AG20443 (cell line): Measurements from ENCODE around the gene RGS2.

Experiments used
- DNase-seq: peaks from one replicate; pipeline ENCODE4 v3.0.0; 2012; ENCODE audit warnings: low spot score, mixed read lengths

The RGS2 gene

DNA sequence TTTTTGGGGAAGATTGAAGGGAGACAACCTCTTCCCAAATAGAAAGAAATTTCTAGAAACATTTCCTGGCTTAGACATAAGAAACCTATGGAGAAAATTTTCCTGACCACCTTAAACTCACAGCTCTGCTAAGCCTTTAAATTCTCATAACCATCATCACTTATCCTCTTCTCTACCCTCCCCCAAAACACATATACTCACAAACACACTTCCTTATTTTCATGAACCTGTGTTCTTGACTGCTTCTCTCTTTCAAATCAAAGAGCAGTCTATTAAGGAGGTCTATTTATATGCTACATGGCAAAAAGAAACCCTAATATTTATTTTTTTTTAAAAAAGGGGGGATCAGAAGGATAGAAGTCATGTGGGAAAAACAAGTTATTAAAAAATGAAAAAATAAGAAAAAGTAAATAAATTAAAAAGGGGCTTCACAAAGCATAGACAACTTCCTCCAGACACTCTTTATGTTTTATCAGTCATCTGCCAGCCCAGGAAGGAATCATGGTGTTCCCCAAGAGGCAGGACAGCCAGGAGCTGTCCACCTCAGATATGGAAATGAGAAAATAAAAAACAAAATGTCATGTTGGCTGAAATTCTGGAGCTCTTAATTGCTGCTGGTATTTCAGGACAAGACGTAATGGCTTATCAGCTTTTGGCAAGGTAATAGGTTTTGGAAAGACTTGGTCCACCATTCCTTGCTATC lies 12.8 kb upstream of the RGS2 start:
- DNase-seq = no peak

DNA sequence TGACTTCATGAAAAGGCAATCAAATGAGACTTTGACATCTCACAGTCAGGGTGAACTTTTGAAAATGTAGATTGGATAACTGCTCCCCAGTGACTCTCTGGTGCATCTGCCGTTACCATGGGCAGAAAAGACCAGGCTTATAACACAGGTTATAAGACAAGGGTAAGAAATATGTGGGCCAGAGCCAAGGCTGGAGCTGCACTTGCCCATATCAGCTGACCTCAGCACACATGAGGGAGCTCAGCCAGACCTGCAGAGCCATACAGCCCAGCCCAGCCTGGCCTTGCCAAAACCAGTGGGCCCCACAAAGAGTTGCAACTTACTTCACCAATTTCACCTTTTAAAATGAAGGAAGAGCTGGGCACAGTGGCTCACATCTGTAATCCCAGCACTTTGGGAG lies 11.7 kb upstream of the RGS2 start:
- no peak for DNase-seq

DNA sequence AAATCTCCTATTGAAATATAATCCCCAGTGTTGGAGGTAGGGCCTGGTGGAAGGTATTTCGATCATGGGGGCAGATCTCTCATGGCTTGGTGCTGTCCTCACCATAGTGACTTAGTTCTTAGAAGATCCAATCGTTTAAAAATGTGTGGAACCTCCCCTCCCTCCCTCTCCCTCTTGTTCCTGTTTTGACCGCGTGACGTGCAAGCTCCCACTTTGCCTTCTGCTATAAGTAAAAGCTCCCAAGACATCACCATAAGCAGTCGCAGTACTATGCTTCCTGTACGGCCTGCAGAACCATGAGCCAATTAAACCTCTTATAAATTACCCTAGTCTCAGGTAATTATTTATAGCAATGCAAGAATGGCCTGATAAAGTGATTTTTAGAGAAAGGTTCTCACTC lies 10.9 kb upstream of the RGS2 start:
- no peak for DNase-seq

DNA sequence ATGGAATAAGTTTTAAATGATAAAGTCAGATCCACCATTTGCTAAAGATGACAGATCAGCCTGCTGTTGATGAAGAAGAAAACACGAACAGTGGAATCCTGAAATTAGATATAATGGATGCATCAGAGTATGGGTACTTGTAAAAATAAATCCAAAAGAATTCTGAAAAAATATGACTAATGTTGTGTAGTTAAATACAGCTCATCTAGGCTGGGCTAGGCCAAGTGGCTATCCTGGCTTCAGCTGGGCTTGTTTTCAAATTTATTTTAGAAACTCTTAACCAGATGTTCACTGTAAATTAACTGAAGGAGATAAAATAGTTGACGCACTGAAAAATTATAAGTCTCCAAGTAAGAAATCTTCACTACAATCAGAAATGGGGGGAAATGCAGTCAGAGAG lies 7.4 kb upstream of the RGS2 start:
- peak; percentile 42 for DNase-seq

DNA sequence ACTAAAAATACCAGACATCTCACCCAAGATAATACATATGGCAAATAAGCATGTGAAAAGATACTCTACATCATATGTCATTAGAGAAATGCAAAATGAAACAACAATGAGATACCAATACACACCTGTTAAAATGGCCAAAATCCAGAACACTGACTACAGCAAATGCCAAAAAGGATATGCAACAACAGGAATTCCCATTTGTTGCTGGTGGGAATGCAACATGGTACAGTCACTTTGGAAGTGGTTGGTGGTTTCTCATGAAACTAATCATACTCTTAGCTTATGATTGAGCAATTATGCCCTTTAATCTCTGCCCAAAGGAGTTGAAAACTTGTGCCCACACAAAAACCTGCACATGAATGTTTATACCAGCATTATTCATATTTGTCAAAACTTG lies 6.4 kb upstream of the RGS2 start:
- no peak for DNase-seq

DNA sequence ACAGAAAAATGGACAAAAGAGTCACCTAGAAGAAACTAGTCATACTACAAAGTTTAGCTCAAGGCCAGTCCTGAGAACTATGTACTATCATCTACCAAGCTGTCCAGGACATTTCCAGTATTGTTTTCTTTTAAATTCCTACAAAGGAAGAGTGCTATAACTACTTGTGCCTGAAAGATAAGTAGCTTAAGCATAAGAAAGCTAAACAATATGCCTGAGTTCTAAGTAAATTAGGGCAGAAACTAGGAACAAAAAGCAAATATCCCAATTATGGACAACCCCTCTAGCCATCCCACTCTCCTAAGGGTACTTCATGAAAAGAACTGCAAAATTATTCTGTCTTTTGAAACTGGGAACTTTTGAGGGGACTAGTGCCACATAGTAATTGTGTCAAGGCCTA lies 5.3 kb upstream of the RGS2 start:
- DNase-seq = no peak

DNA sequence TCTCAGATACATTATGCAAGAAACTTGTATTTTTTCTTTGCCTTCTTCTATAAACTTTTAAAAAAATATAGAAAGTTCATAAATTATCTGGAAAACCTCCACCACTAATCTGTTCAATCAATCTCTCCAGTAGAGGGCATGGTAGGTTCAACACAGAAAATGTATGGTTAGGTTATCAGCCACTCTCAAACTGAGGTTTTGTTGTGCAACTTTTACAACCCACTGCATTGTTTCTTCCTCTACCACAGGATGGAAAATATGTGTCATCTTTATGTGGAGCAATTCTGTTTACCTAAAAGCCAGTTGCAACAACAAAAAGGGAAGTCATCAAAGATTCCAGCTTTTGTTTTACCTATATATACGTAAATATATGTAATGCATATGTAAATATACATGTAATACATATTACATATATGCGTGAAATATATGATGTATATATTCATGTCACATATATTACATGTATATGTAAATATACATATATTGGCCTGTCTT lies 3.0 kb upstream of the RGS2 start:
- DNase-seq = peak; percentile 71

DNA sequence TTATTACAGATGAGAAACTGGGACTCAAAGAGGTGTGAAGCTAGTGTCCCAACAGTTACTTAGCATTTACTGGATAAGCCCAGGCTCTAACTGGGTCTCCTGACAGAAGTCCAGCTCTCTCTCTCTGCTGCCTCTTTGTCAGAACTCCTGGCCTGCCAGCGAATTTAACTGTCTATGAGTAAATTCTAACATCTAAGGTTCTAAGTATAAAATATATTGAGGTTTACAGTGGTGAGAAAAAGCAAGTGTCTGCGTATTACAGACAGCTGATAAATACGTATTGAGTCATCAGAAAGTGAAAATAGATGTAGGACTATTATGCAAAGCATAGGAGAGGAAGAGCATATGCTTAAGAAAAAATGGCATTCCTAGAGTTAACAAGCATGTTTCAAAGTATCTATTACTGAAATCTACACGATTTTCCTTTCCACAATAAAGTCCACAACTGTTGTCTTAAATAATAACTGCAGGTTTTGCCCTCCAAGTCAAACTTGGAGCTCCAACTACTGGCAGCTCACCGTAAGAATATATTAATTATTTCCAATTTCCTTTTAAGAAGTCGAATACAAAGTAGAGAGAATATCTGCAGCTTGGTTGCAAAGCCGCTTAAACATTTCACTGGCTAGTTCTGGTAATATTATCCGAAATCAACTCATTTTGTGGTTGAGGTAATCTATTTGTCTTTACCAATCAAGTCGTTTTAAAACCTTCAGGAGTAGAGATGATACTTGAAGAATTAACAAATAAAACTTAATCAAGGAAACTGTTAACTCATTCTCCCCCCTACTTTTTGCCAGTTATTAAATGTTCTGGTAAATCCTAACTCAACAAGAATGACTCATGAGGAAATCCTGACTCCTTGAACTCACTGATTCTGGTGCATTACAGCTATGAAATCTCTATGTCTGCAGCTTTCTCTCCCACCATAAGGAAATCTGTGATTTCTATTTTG lies 1.4 kb upstream of the RGS2 start:
- DNase-seq = no peak

DNA sequence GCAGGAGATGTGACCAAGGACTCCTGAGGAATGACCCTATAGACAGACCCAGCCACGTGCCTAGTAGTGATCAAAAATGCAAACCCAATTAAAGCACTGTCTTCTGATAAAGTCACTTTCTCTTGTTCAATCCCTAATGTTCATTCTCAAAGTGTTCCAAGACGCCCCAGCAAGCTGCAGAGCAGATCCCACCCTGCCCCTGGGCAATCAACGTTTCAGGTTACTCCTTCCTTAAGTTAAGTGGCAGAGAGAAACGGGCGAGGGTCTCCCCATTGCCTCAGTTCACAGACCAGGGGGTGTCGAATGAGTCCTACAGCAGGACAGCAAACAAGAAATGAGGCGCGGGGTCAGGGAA lies 699 bp upstream of the RGS2 start:
- DNase-seq = no peak

DNA sequence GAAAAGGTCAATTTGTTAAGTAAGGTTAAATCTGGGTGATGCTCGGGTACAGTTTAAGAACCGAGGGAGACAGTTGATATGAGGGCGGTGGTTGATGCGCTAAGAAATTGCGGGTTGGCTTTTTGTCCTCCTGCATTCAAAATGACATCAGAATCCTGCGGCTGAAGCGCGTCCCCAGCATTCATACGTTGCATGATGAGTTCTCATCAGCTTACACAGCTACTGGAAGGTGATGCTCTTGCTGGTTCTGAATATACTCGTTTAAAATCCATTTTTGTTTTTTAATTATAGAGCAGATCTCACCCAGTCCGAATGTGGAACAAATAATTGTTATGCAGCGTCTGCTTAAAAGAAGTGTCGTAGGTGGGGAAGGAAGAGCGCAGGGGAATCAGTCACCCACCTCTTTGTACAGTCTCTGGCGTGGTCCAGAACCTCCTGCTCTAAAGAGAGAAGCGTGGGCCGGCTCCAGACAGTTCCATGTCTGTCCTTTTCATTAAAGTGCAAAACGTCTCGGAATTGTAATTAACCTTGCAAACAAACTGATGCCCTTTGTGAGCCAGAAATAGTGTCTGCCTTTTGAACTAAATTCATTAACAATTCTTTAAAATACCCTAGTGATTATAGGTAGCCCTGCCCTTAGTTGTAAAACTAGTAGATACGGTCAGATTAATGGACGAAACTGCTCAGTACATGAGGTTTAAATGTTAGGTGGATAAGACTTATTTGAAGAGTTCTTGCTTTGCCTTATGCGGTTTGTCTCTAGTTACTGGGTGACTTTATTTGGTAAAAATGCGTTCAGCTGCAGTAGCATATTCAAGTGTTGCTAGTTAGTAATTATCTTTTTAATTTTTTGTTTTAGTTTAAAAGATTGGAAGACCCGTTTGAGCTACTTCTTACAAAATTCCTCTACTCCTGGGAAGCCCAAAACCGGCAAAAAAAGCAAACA lies 741 bp downstream of the RGS2 start:
- peak; percentile 56 for DNase-seq

DNA sequence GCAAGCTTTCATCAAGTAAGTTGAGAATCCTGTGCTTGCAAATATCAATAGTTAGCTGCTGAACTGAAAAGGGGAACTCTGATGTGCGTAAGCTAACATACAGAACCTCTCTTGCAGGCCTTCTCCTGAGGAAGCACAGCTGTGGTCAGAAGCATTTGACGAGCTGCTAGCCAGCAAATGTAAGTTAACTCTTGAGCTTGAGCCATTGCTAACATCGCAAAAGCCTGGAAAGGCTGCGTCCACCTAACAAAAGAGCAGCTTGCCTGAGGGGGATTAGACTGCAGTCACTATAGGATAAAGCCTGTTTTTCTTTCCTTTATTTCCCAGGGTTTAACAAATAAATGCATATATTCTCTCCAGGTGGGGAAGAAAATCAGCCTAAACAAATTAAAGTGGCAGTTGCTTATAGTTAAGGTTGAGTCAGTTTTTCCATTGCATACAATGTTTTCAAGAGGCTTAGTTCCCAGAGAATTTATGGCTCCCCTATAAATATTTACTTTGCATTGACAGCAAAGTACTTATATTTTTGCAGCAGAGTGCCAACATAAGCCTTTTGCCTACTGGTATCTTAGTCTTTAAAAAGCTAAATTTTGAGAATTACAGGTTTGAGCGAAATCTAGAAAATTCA lies 1.5 kb downstream of the RGS2 start:
- no peak for DNase-seq

DNA sequence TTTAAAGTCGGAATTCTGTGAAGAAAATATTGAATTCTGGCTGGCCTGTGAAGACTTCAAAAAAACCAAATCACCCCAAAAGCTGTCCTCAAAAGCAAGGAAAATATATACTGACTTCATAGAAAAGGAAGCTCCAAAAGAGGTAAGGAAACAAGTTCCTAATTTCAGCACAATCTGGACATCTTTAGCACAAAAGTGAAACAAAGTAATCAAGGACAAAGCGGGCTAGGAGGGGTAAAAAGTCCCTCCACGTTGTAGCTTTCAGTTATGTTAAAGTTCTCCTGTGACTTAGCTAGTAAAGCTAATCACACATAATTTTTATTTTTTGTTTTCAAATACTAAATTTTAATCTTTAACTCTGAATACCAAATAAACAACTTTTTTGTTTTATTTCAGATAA lies 2.2 kb downstream of the RGS2 start:
- DNase-seq = no peak

DNA sequence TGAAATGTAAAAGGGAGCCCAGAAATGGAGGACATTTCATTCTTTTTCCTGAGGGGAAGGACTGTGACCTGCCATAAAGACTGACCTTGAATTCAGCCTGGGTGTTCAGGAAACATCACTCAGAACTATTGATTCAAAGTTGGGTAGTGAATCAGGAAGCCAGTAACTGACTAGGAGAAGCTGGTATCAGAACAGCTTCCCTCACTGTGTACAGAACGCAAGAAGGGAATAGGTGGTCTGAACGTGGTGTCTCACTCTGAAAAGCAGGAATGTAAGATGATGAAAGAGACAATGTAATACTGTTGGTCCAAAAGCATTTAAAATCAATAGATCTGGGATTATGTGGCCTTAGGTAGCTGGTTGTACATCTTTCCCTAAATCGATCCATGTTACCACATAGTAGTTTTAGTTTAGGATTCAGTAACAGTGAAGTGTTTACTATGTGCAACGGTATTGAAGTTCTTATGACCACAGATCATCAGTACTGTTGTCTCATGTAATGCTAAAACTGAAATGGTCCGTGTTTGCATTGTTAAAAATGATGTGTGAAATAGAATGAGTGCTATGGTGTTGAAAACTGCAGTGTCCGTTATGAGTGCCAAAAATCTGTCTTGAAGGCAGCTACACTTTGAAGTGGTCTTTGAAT lies 2.9 kb downstream of the RGS2 start:
- DNase-seq = no peak

DNA sequence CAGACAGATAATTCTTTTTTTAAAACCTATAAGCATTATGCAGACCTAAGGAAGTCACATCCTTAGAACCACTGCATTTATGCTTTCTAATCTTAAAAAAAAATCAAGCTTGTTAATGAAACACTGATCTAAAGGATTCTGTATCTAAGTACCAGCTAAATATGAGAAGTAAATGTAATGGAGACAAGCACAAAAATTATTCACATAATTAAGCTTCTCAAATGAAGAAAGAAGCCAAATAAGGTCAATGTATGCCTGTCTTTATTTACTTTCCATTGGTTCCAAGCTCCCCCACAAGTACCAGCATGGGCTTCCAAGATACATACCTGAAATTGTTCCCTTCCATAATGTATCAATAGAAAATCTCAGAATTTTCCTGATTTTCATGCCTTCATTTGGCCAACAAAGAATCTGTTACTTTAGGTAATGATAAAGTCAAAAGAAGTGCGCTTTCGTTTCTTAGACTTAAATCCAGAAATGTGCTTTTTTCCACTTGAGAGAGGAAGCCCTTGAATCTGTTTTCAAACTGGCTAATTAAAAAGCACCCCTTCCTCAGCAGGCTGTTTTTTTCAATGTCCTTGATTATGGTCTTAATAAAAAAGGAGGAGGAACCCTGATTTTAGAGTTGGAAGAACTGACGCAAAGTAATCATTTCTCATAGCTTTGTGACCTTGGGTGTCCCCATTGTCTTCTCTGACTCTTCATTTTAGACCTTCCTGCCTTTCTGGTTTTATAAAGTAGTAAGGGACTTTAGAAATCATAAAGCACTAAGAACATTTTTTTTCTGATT lies 3.8 kb downstream of the RGS2 start:
- no peak for DNase-seq

DNA sequence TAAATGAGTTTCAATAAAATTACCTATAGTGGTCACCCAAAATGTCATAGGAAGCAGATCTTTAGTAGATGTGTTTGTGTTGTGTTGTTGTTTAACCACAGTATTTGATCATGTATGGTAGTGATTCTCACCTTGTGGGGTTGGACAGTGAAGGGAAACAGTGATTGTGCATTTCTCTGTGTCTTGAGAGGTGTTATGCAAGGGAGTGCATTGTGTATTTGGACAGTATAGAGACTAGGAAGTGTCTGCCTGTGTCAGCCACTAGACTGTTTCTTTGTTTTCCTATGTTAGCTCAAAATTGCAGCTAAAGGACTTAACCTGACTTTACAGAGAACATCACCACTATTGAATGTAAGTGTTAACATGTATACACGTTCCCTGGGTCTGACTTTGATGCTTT lies 6.0 kb downstream of the RGS2 start:
- no peak for DNase-seq

DNA sequence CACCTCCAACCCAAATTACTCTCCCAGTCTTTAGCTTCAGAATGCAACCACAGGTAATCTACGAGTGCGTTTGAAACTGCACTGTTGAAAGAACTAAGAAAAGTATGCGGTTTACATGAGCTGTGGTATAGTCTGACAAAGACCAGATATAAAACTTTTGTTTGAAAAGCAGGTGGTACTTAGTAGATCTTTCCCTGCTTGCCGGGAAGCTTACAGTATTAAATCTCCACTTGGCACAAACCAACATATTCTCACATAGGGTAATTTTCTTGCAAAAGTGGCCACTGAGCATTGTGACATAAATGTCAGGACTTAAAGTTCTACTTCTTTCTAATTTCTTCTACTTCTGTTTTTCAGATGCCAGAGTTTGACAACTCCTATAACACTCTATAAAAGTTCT lies 8.4 kb downstream of the RGS2 start:
- no peak for DNase-seq

DNA sequence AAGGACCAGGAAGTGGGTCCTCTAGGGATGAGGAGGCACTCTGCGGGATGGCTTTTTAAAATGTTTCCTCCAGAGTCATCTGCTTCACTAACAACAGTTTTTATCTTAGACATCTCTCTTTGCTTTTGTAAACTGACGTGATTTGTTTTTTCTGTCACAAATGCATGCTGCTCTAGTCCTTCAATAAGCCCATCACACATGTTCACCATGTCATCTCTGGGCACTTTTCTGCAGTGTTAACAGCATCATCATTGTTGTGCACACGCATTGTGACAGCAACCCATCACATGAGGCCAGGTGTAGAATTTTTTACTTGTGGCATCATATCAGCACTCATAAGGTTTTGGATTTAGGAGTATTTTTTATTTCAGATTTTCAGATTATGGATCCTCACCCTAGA lies 12.5 kb downstream of the RGS2 start:
- DNase-seq = no peak

DNA sequence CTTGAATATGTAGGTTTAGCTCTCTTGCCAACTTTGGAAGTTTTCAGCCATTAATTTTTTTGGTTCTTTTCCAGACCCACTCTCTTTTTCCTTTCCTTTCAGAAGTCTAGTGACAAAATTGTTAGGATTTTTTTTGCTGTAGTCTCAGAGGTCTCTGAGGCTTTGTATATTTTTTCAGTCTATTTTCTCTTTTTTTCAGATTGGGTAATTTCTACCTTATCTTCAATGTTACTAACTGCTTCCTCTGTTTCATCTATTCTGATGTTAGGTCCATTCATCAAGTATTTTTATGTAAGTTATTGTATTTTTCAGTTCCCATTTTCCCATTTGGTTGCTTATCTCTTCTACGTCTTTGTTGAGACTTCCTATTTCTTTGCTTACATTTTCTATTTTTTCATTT lies 15.7 kb downstream of the RGS2 start:
- no peak for DNase-seq

DNA sequence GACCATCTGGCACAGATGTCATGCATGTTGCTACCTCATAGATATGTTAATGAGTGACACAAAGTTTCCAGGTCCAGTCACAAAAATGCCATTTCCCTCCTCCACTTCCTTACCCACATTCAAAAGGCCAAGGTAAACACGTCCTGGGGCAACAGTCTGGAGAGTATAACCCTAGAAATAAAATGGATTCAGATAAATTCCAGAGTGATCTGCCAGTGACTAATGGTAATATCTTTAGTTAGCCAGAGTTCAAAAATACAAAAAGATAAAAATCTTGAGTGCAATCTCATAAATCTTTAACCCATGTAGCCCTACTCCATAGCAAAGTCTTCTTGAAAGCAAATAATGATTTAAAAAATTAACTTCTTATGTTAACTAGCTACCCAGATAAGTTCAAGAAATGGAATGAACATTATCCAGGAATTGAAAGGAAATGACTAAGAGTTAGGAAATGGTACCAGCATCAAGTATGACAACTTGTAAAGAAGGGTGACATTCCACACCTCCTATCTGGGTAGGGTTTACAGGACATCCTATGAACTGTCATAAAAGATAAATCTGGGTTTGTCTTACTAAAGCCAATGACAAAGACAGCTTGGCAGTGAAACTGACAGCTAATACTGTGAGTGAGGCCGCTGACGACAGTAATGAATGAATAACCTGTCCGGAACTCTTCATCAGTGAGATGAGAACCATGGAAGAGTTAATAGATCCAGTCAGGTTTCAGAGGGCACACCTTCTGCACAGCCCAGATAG lies 18.1 kb downstream of the RGS2 start:
- no peak for DNase-seq
